Body of pancreas (tissue), 4 donors: ENCODE results near the gene MYOC.

Experiments
- CTCF ChIP-seq, 7 experiments: fragments of 450-650 bp in 4 of 7; fragments of 200-600 bp in 3 of 7; sonication (generic) in 3 of 7; IDR thresholded peaks; one replicate each; pipeline ENCODE4 v1.5.1; 2016 to 2019; ENCODE audit warnings: antibody characterized with exemption in 7 of 7
- POLR2A ChIP-seq, 3 donors: fragments of 450-650 bp; IDR thresholded peaks; one replicate each; pipeline ENCODE4 v1.6.1; 2016; ENCODE audit warnings: antibody characterized with exemption in 3 of 3, mild to moderate bottlenecking in 2 of 3

GRCh38 chr1:171680339-171680738 lies 27.9 kb upstream of the MYOC start:
- TF ChIP-seq CTCF (IDR thresholded peaks at IDR 0.05) (no peak), POLR2A (IDR thresholded peaks at IDR 0.05) (no peak)
